ENCODE results near the gene TTC22.

The TTC22 gene

DNA sequence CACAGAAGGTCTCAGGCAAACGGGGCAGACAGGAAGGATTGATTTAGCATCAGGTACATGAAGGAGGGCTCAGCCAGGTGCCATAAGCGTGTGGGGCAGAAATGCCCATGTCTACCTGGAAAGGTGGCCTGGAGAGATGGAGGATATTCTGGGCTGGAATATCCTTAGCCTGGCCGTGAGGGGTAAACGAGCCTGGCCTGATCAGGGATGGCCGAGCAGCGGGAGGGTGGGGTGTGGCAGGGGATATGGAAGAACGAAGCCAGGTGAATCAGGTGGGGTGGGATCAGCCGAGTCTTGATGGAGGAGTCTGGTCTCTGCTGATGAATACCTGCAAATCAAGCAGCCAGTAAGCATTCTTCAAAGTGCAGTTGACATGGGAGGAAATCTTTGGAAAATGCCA lies 35.5 kb upstream of the TTC22 start:
- no peak overlapping the region for H3K4me2 ChIP-seq (ENCODE audit: low read depth, low read length, poor library complexity, severe bottlenecking)
- no peaks in the 10 kb centered on the region for H3K4me1 ChIP-seq (ENCODE audit: insufficient read depth, low read length, poor library complexity, severe bottlenecking)
- no peak for TF ChIP-seq EZH2phosphoT487 (IDR thresholded peaks at IDR 0.05; ENCODE audit: borderline replicate concordance)
- TF ChIP-seq, protein P1, sequence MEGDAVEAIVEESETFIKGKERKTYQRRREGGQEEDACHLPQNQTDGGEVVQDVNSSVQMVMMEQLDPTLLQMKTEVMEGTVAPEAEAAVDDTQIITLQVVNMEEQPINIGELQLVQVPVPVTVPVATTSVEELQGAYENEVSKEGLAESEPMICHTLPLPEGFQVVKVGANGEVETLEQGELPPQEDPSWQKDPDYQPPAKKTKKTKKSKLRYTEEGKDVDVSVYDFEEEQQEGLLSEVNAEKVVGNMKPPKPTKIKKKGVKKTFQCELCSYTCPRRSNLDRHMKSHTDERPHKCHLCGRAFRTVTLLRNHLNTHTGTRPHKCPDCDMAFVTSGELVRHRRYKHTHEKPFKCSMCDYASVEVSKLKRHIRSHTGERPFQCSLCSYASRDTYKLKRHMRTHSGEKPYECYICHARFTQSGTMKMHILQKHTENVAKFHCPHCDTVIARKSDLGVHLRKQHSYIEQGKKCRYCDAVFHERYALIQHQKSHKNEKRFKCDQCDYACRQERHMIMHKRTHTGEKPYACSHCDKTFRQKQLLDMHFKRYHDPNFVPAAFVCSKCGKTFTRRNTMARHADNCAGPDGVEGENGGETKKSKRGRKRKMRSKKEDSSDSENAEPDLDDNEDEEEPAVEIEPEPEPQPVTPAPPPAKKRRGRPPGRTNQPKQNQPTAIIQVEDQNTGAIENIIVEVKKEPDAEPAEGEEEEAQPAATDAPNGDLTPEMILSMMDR (conservative IDR thresholded peaks at IDR 0.05; ENCODE audit: low read length) = no peak
- H3K27me3 ChIP-seq (ENCODE audit: insufficient read depth, low read length, poor library complexity, severe bottlenecking) = no peaks in the 10 kb centered on the region
- no peaks in the 10 kb centered on the region for H3F3A ChIP-seq (ENCODE audit: low read depth)
- H3K9me3 ChIP-seq (ENCODE audit: insufficient read depth, low read depth, low read length) = no peaks in the 10 kb centered on the region
- H3K4me3 ChIP-seq (ENCODE audit: low read length, poor library complexity, severe bottlenecking) = no peak overlapping the region
- H3K79me2 ChIP-seq (ENCODE audit: insufficient read depth, low read length) = no peaks in the 10 kb centered on the region
- H3K36me3 ChIP-seq (ENCODE audit: insufficient read depth, low read length) = no peaks in the 10 kb centered on the region
- no peak overlapping the region for H2AFZ ChIP-seq (ENCODE audit: low read length)
- H3K9ac ChIP-seq (ENCODE audit: low read depth, low read length, poor library complexity, severe bottlenecking) = no peak overlapping the region
- no peaks in the 10 kb centered on the region for H3K9me2 ChIP-seq (replicated peaks; ENCODE audit: low read depth, low read length)
- H4K20me1 ChIP-seq (ENCODE audit: insufficient read depth, low read length, poor library complexity, severe bottlenecking) = no peaks in the 10 kb centered on the region

DNA sequence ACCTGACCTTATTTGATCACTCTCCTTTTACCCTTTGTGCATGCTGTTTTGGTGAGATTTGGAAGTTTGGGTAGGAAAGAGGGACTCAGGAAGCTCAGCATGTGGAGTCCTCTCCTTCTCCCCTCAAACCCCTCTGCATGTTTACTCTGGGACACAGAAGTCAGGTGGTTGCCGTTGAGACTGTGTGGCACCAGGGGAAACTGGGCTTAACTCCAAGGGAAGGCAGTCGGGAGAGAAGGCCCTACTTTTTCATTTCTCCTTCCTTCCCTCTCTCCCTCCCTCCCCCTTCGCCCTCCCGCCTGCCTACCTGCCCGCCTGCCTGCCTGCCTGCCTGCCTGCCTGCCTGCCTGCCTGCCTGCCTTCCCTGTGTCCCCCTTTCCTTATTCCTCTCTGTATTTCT lies 34.8 kb upstream of the TTC22 start:
- H3F3A ChIP-seq (ENCODE audit: low read depth) = no peaks in the 10 kb centered on the region
- H3K9me2 ChIP-seq (replicated peaks; ENCODE audit: low read depth, low read length) = no peaks in the 10 kb centered on the region
- H3K4me1 ChIP-seq (ENCODE audit: insufficient read depth, low read length, poor library complexity, severe bottlenecking) = no peaks in the 10 kb centered on the region
- H3K9me3 ChIP-seq (ENCODE audit: insufficient read depth, low read depth, low read length) = no peaks in the 10 kb centered on the region
- no peak overlapping the region for H3K4me3 ChIP-seq (ENCODE audit: low read length, poor library complexity, severe bottlenecking)
- H3K36me3 ChIP-seq (ENCODE audit: insufficient read depth, low read length) = no peaks in the 10 kb centered on the region
- H2AFZ ChIP-seq (ENCODE audit: low read length) = no peak overlapping the region
- H4K20me1 ChIP-seq (ENCODE audit: insufficient read depth, low read length, poor library complexity, severe bottlenecking) = no peaks in the 10 kb centered on the region
- TF ChIP-seq, protein P1 (conservative IDR thresholded peaks at IDR 0.05; ENCODE audit: low read length) = no peak
- no peak for TF ChIP-seq EZH2phosphoT487 (IDR thresholded peaks at IDR 0.05; ENCODE audit: borderline replicate concordance)
- H3K79me2 ChIP-seq (ENCODE audit: insufficient read depth, low read length) = no peaks in the 10 kb centered on the region
- no peaks in the 10 kb centered on the region for H3K27me3 ChIP-seq (ENCODE audit: insufficient read depth, low read length, poor library complexity, severe bottlenecking)
- H3K9ac ChIP-seq (ENCODE audit: low read depth, low read length, poor library complexity, severe bottlenecking) = no peak overlapping the region
- no peak overlapping the region for H3K4me2 ChIP-seq (ENCODE audit: low read depth, low read length, poor library complexity, severe bottlenecking)

DNA sequence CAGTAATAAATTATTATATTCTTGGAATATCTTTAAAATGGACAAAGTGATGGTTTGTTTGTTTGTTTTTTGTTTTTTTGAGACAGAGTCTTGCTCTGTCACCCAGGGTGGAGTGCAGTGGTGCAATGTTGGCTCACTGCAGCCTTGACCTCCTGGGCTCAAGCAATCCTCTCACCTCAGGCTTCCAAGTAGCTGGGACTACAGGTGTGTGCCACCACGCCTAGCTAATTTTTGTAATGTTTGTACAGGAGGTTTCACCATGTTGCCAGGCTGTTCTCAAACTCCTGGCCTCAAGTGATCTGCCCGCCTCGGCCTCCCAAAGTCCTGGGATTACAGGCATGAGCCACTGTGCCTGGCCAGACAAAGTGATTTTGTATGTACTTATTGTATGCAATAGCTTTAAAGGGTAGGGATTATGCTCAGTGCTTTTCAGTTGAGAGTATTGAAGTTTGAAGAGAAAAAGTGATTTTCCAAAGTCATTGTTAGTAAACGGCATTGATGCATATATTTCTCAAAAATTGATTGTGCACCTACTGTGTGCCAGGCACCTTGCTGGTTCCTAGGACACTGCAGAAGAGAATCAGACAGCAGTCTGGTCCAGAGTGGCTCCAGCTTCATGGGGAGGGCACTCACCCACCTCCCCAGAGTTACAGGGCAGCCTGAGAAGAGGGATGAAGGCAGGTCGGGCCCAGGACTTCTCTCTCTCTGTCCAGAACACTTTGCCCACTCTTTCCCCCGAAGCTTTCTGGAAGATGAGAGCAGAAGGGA lies 34.2 kb upstream of the TTC22 start:
- no peak overlapping the region for H2AFZ ChIP-seq (ENCODE audit: low read length)
- no peaks in the 10 kb centered on the region for H3K79me2 ChIP-seq (ENCODE audit: insufficient read depth, low read length)
- peaks cover 4% of the 10 kb centered on the region; the same call in 1 of the 2 replicates for H3K9me3 ChIP-seq (ENCODE audit: insufficient read depth, low read depth, low read length)
- no peaks in the 10 kb centered on the region for H3F3A ChIP-seq (ENCODE audit: low read depth)
- no peaks in the 10 kb centered on the region for H4K20me1 ChIP-seq (ENCODE audit: insufficient read depth, low read length, poor library complexity, severe bottlenecking)
- H3K36me3 ChIP-seq (ENCODE audit: insufficient read depth, low read length) = no peaks in the 10 kb centered on the region
- no peaks in the 10 kb centered on the region for H3K4me1 ChIP-seq (ENCODE audit: insufficient read depth, low read length, poor library complexity, severe bottlenecking)
- no peak overlapping the region for H3K4me3 ChIP-seq (ENCODE audit: low read length, poor library complexity, severe bottlenecking)
- no peaks in the 10 kb centered on the region for H3K9me2 ChIP-seq (replicated peaks; ENCODE audit: low read depth, low read length)
- TF ChIP-seq, protein P1 (conservative IDR thresholded peaks at IDR 0.05; ENCODE audit: low read length) = no peak
- TF ChIP-seq EZH2phosphoT487 (IDR thresholded peaks at IDR 0.05; ENCODE audit: borderline replicate concordance) = no peak
- no peak overlapping the region for H3K9ac ChIP-seq (ENCODE audit: low read depth, low read length, poor library complexity, severe bottlenecking)
- no peak overlapping the region for H3K4me2 ChIP-seq (ENCODE audit: low read depth, low read length, poor library complexity, severe bottlenecking)
- no peaks in the 10 kb centered on the region for H3K27me3 ChIP-seq (ENCODE audit: insufficient read depth, low read length, poor library complexity, severe bottlenecking)
